H9 (cell line): ENCODE results near the gene TMC6. TPM values are rescaled to one million over a fixed set of nuclear protein-coding genes. Genes with fewer than 3 reads are reported as not detected.

ENCODE experiments used
- DNase-seq: peaks from one replicate; pipeline ENCODE4 v3.0.0-alpha.2; 2017
- H2AFZ ChIP-seq: one replicate; pipeline ENCODE4 v1.6.1; 2013; ENCODE audit warnings: mild to moderate bottlenecking, low read length, control low read depth, moderate library complexity
- H2AK5ac ChIP-seq: 2 replicates; pipeline ENCODE4 v1.6.1; 2013; ENCODE audit warnings: low read length, control low read depth, mixed read lengths; ENCODE audit not compliant: insufficient read length
- H2BK120ac ChIP-seq: one replicate; pipeline ENCODE4 v1.6.1; 2013; ENCODE audit warnings: low read depth, mild to moderate bottlenecking, low read length, control low read depth, inconsistent platforms; ENCODE audit not compliant: poor library complexity, severe bottlenecking
- H2BK12ac ChIP-seq: 2 replicates; pipeline ENCODE4 v1.6.1; 2013; ENCODE audit warnings: low read length, control low read depth, mixed read lengths, low read depth; ENCODE audit not compliant: insufficient read length
- H2BK15ac ChIP-seq: 2 replicates; pipeline ENCODE4 v1.6.1; 2013; ENCODE audit warnings: low read depth, low read length, control low read depth
- H2BK20ac ChIP-seq: one replicate; pipeline ENCODE4 v1.6.1; 2013; ENCODE audit warnings: low read depth, mild to moderate bottlenecking, low read length, control low read depth, inconsistent platforms; ENCODE audit not compliant: poor library complexity, severe bottlenecking
- H2BK5ac ChIP-seq: 2 replicates; pipeline ENCODE4 v1.6.1; 2013; ENCODE audit warnings: low read length, control low read depth, mixed read lengths; ENCODE audit not compliant: insufficient read length
- H3K14ac ChIP-seq: 2 replicates; pipeline ENCODE4 v1.6.1; 2013; ENCODE audit warnings: low read length, control low read depth; ENCODE audit not compliant: insufficient read depth
- H3K18ac ChIP-seq: 2 replicates; pipeline ENCODE4 v1.6.1; 2013; ENCODE audit warnings: low read depth, mild to moderate bottlenecking, mixed read lengths, low read length, control low read depth; ENCODE audit not compliant: insufficient read length
- H3K23ac ChIP-seq: 2 replicates; pipeline ENCODE4 v1.6.1; 2013; ENCODE audit warnings: low read length, control low read depth, mixed read lengths, low read depth; ENCODE audit not compliant: insufficient read length
- H3K23me2 ChIP-seq: 2 replicates; pipeline ENCODE4 v1.6.1; 2013; ENCODE audit warnings: low read depth, mild to moderate bottlenecking, mixed read lengths, low read length, control low read depth; ENCODE audit not compliant: insufficient read length, poor library complexity, severe bottlenecking
- H3K27ac ChIP-seq: 2 replicates; pipeline ENCODE4 v1.5.1; 2013; ENCODE audit warnings: low read length, control low read depth, mixed read lengths, low read depth; ENCODE audit not compliant: insufficient read length
- H3K27me3 ChIP-seq: 2 replicates; pipeline ENCODE4 v1.6.1; 2013; ENCODE audit warnings: low read length, control low read depth, inconsistent platforms; ENCODE audit not compliant: insufficient read depth
- H3K4ac ChIP-seq: 2 replicates; pipeline ENCODE4 v1.6.1; 2013; ENCODE audit warnings: low read depth, mild to moderate bottlenecking, control low read depth, inconsistent platforms, low read length, moderate library complexity
- H3K4me1 ChIP-seq: 2 replicates; pipeline ENCODE4 v1.6.1; 2013; ENCODE audit warnings: low read length, control low read depth, inconsistent platforms; ENCODE audit not compliant: insufficient read depth
- H3K4me2 ChIP-seq: 2 replicates; pipeline ENCODE4 v1.6.1; 2013; ENCODE audit warnings: low read length, control low read depth, mixed read lengths; ENCODE audit not compliant: insufficient read length, insufficient read depth
- H3K56ac ChIP-seq: 2 replicates; pipeline ENCODE4 v1.6.1; 2013; ENCODE audit warnings: low read depth, mild to moderate bottlenecking, mixed read lengths, low read length, control low read depth; ENCODE audit not compliant: insufficient read length
- H3K79me1 ChIP-seq: 2 replicates; pipeline ENCODE4 v1.6.1; 2013; ENCODE audit warnings: low read depth, mild to moderate bottlenecking, moderate library complexity, low read length, control low read depth, inconsistent platforms; ENCODE audit not compliant: insufficient read depth, poor library complexity, severe bottlenecking
- H3K79me2 ChIP-seq: 2 replicates; pipeline ENCODE4 v1.6.1; 2013; ENCODE audit warnings: low read length, control low read depth, inconsistent platforms; ENCODE audit not compliant: insufficient read depth
- H3K9ac ChIP-seq: 2 replicates; pipeline ENCODE4 v1.6.1; 2013; ENCODE audit warnings: low read length, control low read depth, mixed read lengths; ENCODE audit not compliant: insufficient read length; ENCODE audit errors: extremely low read depth
- H3K9me3 ChIP-seq: one replicate; pipeline ENCODE4 v1.6.1; 2013; ENCODE audit warnings: low read depth, low read length, inconsistent platforms; ENCODE audit not compliant: control insufficient read depth
- H3T11ph ChIP-seq: one replicate; pipeline ENCODE4 v1.6.1; 2013; ENCODE audit warnings: mild to moderate bottlenecking, low read length, control low read depth, inconsistent platforms
- H4K20me1 ChIP-seq: one replicate; pipeline ENCODE4 v1.6.1; 2013; ENCODE audit not compliant: control insufficient read depth, insufficient read length, insufficient read depth
- H4K5ac ChIP-seq: 2 replicates; pipeline ENCODE4 v1.6.1; 2013; ENCODE audit warnings: low read depth, mild to moderate bottlenecking, mixed read lengths, low read length, control low read depth; ENCODE audit not compliant: insufficient read length
- H4K8ac ChIP-seq: replicated peaks from 2 replicates; pipeline ENCODE4 v1.6.1; 2013; ENCODE audit warnings: low read length, control low read depth, mixed read lengths, low read depth; ENCODE audit not compliant: insufficient read length
- H4K91ac ChIP-seq: 2 replicates; pipeline ENCODE4 v1.6.1; 2013; ENCODE audit warnings: low read depth, mild to moderate bottlenecking, moderate library complexity, mixed read lengths, low read length, control low read depth; ENCODE audit not compliant: insufficient read length
- H3K27ac Mint-ChIP-seq, 3 experiments: 2 replicates in 2 of 3; 3 replicates in 1 of 3; pipeline ENCODE4 v1.8.0; 2020 to 2021; ENCODE audit warnings: mixed read lengths in 3 of 3, mild to moderate bottlenecking in 1 of 3, moderate library complexity in 1 of 3
- H3K27me3 Mint-ChIP-seq: 2 replicates; pipeline ENCODE4 v1.8.0; 2021; ENCODE audit warnings: low read depth, mild to moderate bottlenecking, moderate library complexity, mixed read lengths
- H3K36me3 Mint-ChIP-seq, 3 experiments: 2 replicates in 2 of 3; 3 replicates in 1 of 3; pipeline ENCODE4 v1.8.0; 2020 to 2021; ENCODE audit warnings: low read depth in 3 of 3, mixed read lengths in 3 of 3; ENCODE audit not compliant: insufficient read depth in 1 of 3
- H3K4me1 Mint-ChIP-seq, 2 experiments: 2 replicates each; pipeline ENCODE4 v1.8.0; 2020; ENCODE audit warnings: mixed read lengths in 2 of 2
- H3K4me3 Mint-ChIP-seq, 2 experiments: 2 replicates in 1 of 2; 3 replicates in 1 of 2; pipeline ENCODE4 v1.8.0; 2020 to 2021; ENCODE audit warnings: mild to moderate bottlenecking in 2 of 2, mixed read lengths in 2 of 2, moderate library complexity in 1 of 2
- H3K9me3 Mint-ChIP-seq, 2 experiments: 2 replicates in 1 of 2; 3 replicates in 1 of 2; pipeline ENCODE4 v1.8.0; 2020; ENCODE audit warnings: mild to moderate bottlenecking in 2 of 2, mixed read lengths in 2 of 2, moderate library complexity in 1 of 2
- CTCF ChIP-seq: fragments of 200-600 bp; sonication (generic); conservative IDR thresholded peaks from 3 replicates; pipeline ENCODE4 v1.8.0; 2021; ENCODE audit warnings: antibody characterized with exemption, mild to moderate bottlenecking
- WGBS: extraction: QIAGEN DNeasy Blood & Tissue Kit; methylation state at CpG from one replicate; pipeline ENCODE4 v1.1.7; 2013; ENCODE audit warnings: missing lambda C conversion rate, low lambda C conversion rate, mixed read lengths; ENCODE audit not compliant: insufficient read length; ENCODE audit errors: extremely low coverage; 5-methylcytosine and 5-hydroxymethylcytosine counted together
- total RNA-seq: library from RNA; stranded (reverse); gene quantifications from 2 replicates; pipeline ENCODE4 v1.2.1, GENCODE V29; 2021

Gene TMC6
- total RNA-seq, 1 experiment from 2014 or later = 86.8 TPM

GRCh38 chr17:78129351-78130089 is 965 bp upstream of the TMC6 start:
- no peak for TF ChIP-seq CTCF
- Mint-ChIP-seq H3K27ac (peak overlapping the region in 1 of 3 experiments; percentile 75; a peak in 1 of 7 replicates), H3K9me3 (no peaks in the 10 kb centered on the region; a peak in 2 of 5 replicates), H3K4me1 (peaks cover 28 to 29% of the 10 kb centered on the region in 2 experiments), H3K36me3 (no peaks in the 10 kb centered on the region; a peak in 1 of 7 replicates), H3K27me3 (peaks cover 21% of the 10 kb centered on the region), H3K4me3 (peak overlapping the region; percentile 68 to 87)
- Histone ChIP-seq H3K9me3 (no peaks in the 10 kb centered on the region), H4K8ac (no peak overlapping the region), H3T11ph (no peak overlapping the region), H4K91ac (no peak overlapping the region), H2BK120ac (no peak overlapping the region), H3K4me1 (peaks cover 14% of the 10 kb centered on the region; the same call in 1 of the 2 replicates), H3K23ac (no peak overlapping the region), H2BK15ac (no peak overlapping the region), H3K9ac (no peak overlapping the region), H3K27me3 (no peaks in the 10 kb centered on the region; the same call in 1 of the 2 replicates), H2AFZ (no peak overlapping the region), H3K79me2 (no peaks in the 10 kb centered on the region; the same call in 1 of the 2 replicates), H3K14ac (no peak overlapping the region), H3K4me2 (peak overlapping the region; percentile 64), H3K27ac (no peak overlapping the region), H4K20me1 (no peaks in the 10 kb centered on the region), H3K4ac (no peak overlapping the region), H3K18ac (no peak overlapping the region), H2BK12ac (no peak overlapping the region), H3K79me1 (no peaks in the 10 kb centered on the region), H3K23me2 (peaks cover 19% of the 10 kb centered on the region), H3K56ac (no peak overlapping the region), H2BK5ac (no peak overlapping the region), H2AK5ac (no peak overlapping the region), H4K5ac (no peak overlapping the region), H2BK20ac (no peak overlapping the region)
- DNase-seq = no peak
- WGBS = no CpG with 5 or more reads among the region's 4 CpGs
